ENCODE data around the gene TSHZ2. TPM values are rescaled to one million over a fixed set of nuclear protein-coding genes. Genes with fewer than 3 reads are reported as not detected.

Gene TSHZ2
- total and polyA plus RNA-seq, 2 donors (not counting 3 experiments of a cell fraction or from before 2014, with no cell fraction given), result not detected

DNA sequence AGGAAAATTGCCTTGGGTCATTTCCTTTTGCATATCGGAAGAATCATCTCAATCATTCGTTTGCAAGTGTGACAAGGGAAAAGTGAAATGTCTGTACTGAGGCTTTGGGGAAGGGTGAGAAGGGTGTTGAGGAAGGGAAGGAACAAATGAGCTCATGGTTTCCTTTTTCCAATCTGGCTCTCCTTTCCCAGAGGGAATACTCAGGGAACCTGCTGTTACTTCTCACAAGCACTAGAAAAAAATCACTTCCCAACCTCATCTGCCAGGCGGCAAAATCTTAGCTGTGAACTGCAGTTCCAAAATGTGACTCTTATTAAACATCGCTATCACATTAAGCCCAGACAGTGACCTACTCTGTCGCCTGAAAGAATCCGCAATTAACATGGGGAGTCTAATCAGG lies 363.4 kb downstream of the TSHZ2 start:
- Histone ChIP-seq H3K4me3 (replicated peaks in 1 of 3; ENCODE audit: insufficient read depth in 1 of 3, low read depth in 1 of 3, low read length in 3 of 3) (no peak overlapping the region), H3K9me3 (replicated peaks; ENCODE audit: control insufficient read depth, insufficient read depth, low read length) (no peaks in the 10 kb centered on the region), H3K4me1 (ENCODE audit: control insufficient read depth, extremely low read depth, insufficient read depth, low read length) (no peaks in the 10 kb centered on the region), H3K27ac (ENCODE audit: insufficient read depth, low read depth, low read length) (no peak overlapping the region), H3K9ac (replicated peaks; ENCODE audit: extremely low read depth, insufficient read depth, low read length) (no peak overlapping the region), H3K79me2 (ENCODE audit: control insufficient read depth, insufficient read depth, low read length) (no peaks in the 10 kb centered on the region), H3K9me1 (replicated peaks; ENCODE audit: control insufficient read depth, extremely low read depth, insufficient read depth, low read length) (no peaks in the 10 kb centered on the region), H3K4me2 (ENCODE audit: insufficient read depth, low read length) (no peak overlapping the region), H3K36me3 (ENCODE audit: control insufficient read depth in 2 of 2, extremely low read depth in 1 of 2, insufficient read depth in 2 of 2, low read length in 2 of 2) (no peaks in the 10 kb centered on the region), H2AFZ (ENCODE audit: low read depth, low read length) (no peak overlapping the region), H4K20me1 (replicated peaks; ENCODE audit: control insufficient read depth, extremely low read depth, insufficient read depth, low read length) (no peaks in the 10 kb centered on the region), H3K27me3 (ENCODE audit: control insufficient read depth in 2 of 2, insufficient read depth in 2 of 2, low read length in 2 of 2) (no peaks in the 10 kb centered on the region)
- BruUV-seq (replicated peaks), result no TSS peak
- no peak for FAIRE-seq
- dilution Hi-C loops (cut with MboI; ENCODE audit: extremely low pct_ligation_motif_present, low sequenced_read_pairs), result no loop called here
- no peak for DNase-seq (ENCODE audit: low read depth, low spot score)
- TF ChIP-seq FOS (IDR thresholded peaks at IDR 0.05; ENCODE audit: borderline replicate concordance, insufficient read depth, low read length) (no peak), JUN (IDR thresholded peaks at IDR 0.05; ENCODE audit: borderline replicate concordance, insufficient read depth, insufficient read length, low read depth) (no peak), POLR2A (IDR thresholded peaks at IDR 0.05; ENCODE audit: low read depth, low read length) (no peak), GATA2 (IDR thresholded peaks at IDR 0.05; ENCODE audit: insufficient read depth, insufficient read length, low read depth, low read length) (no peak), MYC (IDR thresholded peaks at IDR 0.05; ENCODE audit: low read depth, low read length) (no peak), POLR2AphosphoS5 (IDR thresholded peaks at IDR 0.05; ENCODE audit: insufficient read depth, low read depth, low read length) (no peak), EZH2 (IDR thresholded peaks at IDR 0.05; ENCODE audit: borderline replicate concordance, low read depth, low read length, severe bottlenecking) (no peak)
- TF ChIP-seq, protein P1, sequence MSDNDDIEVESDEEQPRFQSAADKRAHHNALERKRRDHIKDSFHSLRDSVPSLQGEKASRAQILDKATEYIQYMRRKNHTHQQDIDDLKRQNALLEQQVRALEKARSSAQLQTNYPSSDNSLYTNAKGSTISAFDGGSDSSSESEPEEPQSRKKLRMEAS (IDR thresholded peaks at IDR 0.05; ENCODE audit: insufficient read depth, insufficient read length), result no peak
- TF ChIP-seq, protein P2, sequence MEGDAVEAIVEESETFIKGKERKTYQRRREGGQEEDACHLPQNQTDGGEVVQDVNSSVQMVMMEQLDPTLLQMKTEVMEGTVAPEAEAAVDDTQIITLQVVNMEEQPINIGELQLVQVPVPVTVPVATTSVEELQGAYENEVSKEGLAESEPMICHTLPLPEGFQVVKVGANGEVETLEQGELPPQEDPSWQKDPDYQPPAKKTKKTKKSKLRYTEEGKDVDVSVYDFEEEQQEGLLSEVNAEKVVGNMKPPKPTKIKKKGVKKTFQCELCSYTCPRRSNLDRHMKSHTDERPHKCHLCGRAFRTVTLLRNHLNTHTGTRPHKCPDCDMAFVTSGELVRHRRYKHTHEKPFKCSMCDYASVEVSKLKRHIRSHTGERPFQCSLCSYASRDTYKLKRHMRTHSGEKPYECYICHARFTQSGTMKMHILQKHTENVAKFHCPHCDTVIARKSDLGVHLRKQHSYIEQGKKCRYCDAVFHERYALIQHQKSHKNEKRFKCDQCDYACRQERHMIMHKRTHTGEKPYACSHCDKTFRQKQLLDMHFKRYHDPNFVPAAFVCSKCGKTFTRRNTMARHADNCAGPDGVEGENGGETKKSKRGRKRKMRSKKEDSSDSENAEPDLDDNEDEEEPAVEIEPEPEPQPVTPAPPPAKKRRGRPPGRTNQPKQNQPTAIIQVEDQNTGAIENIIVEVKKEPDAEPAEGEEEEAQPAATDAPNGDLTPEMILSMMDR (IDR thresholded peaks at IDR 0.05; ENCODE audit: extremely low read depth in 1 of 2, insufficient read depth in 1 of 2, low read depth in 1 of 2, low read length in 2 of 2), result no peak
- intact Hi-C loops (cut with micrococcal nuclease), result no loop called here
- ChIA-PET POLR2A (no interaction called here), CTCF (no interaction called here)
